ENCODE results near the gene DOCK2.
A peak's percentile ranks its signal among the peaks of the same experiment; 100 is the strongest.

Gene DOCK2

DNA sequence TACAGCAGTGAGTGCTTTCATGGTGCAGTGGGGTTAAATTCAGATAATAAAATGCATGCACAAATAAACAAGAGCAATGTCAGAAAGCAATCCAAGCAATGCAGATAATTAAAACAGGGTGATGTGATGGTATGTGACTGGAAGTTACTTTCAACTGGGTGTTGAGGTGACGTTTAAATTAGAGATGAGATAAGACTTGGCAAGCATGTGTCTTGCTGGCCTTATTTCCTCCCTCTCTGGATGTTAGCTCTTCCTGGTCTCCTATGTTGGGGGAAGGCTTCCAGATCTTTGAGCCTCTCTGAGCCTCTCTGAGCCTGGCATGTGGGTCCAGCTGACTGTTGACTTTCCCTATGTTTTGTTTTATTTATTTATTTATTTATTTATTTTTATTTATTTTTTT is 54.4 kb downstream of the DOCK2 start:
- DNase-seq (ENCODE audit: low spot score), result no peak

DNA sequence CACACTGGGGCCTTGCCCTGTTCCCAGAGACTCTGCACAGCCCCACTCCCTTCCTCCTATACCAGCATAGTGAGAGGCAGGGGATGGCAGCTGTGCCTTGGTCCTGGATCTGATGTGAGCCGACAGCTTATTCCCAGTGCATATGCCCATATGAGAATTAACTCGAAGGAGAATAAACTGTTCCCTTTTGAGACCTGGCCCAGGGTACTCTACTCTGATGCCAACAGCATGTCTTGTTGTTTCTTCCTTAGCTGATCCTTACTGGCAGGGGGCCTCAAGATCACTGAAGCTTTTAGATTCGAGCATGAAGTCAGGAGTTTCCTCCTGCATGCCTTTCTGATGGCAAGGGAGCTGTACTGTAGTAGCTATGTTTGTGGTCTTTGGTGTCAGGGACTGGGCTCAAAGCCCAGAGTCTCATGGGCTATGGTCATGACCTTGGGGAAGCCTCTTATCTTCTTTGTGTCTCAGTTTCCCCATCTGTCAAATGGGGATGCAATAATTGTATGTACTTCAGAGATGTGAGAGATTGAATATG is 57.1 kb downstream of the DOCK2 start:
- no peak for DNase-seq (ENCODE audit: low spot score)

GRCh38 chr5:169695025-169695625 is 58.0 kb downstream of the DOCK2 start:
- no peak for DNase-seq (ENCODE audit: low spot score)

- DNase-seq (ENCODE audit: low spot score), result no peak
These were observed 58.9 kb downstream of the DOCK2 start for GRCh38 chr5:169695919-169696490.

DNA sequence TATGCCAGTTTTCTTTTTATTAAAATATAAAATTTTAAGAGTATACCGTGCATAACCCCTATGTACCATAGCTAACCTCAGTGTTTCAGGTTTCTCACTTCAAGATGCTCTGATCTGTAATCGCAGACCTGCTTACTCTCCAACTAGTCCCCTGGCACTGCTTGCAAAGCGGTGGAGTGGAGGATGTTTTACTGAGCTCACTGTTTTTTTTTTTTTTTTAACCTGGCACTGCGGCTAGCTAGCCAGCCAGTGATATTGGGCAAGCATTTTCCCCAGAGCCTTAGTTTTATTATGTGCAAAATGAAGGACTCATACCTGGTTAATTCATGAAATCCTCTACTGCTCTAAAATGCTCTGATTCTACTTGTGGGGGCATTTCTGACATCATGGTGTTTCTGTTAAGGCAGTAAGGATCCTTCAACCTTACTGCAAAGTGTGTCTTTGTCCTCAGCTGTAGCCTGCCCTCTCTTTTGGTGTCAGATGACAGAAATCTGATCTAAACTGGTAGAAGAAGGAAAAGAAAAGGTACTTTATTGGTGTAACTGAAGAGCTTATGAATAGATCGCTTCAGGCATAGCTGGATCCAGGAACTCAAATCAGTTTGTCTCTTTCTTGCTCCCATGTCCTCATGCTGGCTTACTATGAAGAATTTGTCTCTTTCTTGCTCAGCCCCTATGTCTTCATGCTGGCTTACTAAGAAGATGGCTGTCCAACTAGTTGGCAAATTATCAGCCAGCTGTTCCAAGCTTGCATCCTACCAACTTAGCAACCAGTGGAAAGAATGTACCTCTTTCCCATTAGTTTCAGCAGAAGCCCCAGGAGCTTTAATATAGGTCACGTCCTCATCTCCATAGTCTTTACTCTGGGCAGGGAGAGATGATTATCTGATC is 59.8 kb downstream of the DOCK2 start:
- no peak for DNase-seq (ENCODE audit: low spot score)

DNA sequence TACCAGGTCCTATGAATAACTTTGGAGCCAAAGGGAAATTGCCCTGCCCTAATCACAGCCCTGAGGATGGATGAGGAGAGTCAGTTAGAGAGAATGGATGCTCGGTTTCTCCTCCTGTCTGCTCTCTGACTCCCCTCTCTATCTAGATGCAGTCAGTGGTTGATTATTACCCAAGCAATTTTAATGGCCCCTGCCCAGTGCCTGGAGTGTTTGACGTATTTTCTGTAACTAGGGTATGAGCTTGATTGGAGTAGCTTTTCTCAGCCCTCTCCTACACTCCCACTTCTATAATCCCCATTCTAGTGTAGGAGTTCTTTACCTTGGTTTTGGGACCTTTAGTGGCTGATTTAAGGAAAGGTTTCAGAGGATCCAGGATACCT is 60.4 kb downstream of the DOCK2 start:
- no peak for DNase-seq (ENCODE audit: low spot score)

- DNase-seq (ENCODE audit: low spot score), result no peak
These were observed 60.9 kb downstream of the DOCK2 start for GRCh38 chr5:169697976-169698375.

DNA sequence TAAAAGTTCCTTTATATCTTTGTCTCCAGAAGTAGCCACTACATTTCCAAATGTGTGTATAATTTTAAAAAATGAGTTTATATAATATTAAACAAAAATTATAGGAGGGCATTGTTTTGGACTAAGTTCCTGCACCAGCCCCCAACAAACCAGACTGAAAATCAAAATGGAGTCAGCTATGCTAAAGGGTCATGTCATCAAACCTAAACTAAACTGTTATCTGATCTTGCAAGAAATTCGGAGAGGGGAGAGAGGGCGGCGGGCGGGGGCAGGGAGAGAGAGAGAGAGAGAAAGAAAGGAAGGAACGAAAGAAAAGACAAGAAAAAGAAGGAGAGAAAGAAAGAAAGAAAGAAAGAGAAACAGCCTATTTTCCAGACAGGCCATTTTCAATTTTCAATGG is 63.5 kb downstream of the DOCK2 start:
- DNase-seq (ENCODE audit: low spot score), result no peak

GRCh38 chr5:169701910-169702451 is 64.9 kb downstream of the DOCK2 start:
- peak; percentile 19 for DNase-seq (ENCODE audit: low spot score)

DNA sequence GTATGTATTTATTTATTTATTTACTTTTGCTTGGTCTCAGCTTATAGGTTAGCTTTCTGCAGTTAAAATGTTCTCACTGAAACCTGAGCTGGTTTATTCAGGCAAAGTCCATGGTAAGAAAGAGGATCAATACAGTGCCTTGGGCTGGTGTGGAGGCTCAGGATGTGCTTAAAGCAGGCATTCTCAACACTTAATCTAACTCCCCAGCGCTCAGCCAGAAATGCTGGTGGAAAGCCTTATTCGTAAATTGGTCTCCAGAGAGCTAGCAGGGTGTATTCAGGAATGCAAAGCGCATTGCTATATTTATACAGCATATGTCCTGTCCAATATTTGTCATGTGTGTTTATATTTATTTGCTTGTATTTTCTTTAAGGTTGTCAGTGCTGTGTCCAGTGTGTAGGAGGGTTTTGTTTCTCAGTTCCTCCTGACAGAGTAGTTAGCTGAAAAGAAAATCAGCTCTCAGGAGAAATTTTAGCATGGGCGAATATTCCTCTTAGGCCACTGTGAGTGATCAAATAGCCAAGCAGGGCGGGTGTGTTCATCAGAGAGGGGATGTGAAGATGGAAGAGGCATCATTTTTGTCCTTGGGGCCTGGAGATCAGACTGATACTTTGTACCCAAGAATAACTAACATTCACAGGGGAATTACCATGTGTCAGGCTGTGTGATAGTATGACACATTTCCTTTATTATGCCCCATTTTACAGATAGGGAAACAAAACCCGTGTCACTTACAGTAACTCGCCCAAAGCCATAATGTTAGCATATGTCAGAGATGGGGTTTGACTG is 65.8 kb downstream of the DOCK2 start:
- DNase-seq (ENCODE audit: low spot score), result no peak

DNA sequence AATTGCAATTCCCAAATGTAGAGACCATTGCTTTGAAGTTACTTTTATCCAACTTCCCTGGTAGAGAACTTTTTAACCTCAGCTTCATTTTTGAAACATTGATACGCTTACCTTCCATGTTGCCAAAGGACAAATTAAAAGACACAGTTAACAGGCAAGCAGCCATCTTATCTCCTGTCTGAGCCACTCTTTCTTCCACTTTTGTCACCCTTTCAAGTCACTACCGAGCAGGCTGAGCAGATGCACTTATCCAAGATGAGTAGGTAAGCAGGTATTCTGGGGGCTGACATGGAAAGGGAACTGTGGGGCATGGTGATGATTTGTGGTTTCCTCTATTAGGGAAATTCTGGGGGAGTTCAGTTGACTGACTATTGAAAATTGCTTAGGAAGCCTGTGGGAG is 66.7 kb downstream of the DOCK2 start:
- no peak for DNase-seq (ENCODE audit: low spot score)

DNA sequence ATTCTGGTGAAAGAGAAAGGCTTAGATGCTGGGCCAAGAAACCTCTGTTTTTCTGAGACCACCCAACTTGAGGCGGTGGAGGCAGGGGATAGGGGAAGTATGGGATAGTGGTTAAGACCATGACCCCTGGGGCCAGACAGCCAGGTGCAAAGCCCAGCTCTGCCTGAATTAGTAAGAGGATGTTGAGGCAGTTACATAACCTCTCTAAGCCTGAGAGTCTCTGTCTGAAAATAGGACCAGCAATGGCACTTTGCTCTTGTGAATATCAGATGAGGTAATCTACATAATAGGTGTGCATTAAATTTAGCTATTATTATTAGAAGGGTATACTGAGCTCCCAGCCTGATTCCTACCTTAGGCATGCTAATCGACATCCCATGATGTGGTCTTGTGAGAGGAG is 68.2 kb downstream of the DOCK2 start:
- DNase-seq (ENCODE audit: low spot score), result no peak

- no peak for DNase-seq (ENCODE audit: low spot score)
These were observed 69.0 kb downstream of the DOCK2 start for GRCh38 chr5:169706071-169706470.

GRCh38 chr5:169706758-169707450 is 69.8 kb downstream of the DOCK2 start:
- DNase-seq (ENCODE audit: low spot score), result no peak

DNA sequence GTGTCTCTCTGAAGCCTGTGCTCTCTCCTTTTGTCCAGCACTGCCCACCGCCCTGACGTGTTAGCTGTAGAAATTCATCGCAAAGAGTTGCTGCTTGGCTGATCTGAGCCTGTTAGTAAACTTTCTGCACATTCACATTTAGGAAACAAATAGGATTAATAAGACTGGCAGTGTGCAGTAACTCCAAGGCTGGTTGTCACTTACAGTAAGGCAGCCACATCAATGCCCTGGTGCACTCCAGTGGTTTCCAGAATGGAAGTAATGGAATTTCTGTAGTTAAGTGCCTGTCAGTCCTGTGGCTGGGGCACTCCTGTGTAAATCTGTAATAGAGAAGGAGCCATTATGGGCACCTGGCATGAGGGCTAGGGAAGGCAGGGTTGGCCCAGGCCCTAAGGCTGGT is 70.6 kb downstream of the DOCK2 start:
- DNase-seq (ENCODE audit: low spot score), result no peak

GRCh38 chr5:169710675-169711074 is 73.6 kb downstream of the DOCK2 start:
- no peak for DNase-seq (ENCODE audit: low spot score)

DNA sequence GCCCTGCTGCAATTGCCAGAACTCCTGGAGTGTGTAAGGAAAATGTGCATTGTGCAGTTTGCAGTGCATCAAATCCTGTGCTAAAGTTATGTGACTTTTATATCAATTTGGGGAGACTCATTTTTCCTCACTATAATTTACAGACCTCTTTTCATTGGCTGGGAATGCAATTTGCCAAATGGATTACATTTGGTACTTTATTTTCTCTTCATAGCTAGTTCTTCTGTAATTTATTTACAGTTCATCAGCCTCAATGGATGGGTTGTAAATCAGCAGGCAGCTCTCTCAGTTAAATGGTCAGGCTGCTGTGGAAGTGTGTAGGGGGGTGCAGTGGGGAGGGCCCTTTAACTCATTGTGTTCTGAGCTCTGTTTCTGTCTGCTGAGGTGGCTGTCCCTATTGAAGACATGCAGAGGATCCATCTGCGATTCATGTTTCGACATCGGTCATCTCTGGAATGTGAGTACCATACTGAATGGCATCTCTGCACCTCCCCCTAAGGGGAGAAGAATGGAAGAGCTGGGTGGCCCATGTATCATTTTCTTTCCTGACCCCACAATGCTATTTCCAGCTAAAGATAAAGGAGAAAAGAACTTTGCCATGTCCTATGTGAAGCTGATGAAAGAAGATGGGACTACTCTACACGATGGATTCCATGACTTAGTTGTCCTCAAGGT is 74.6 kb downstream of the DOCK2 start:
- DNase-seq (ENCODE audit: low spot score), result no peak

- no peak for DNase-seq (ENCODE audit: low spot score)
These were observed 75.4 kb downstream of the DOCK2 start for GRCh38 chr5:169712428-169712827.

GRCh38 chr5:169716287-169716686 is 79.2 kb downstream of the DOCK2 start:
- no peak for DNase-seq (ENCODE audit: low spot score)

GRCh38 chr5:169717288-169717687 is 80.2 kb downstream of the DOCK2 start:
- DNase-seq (ENCODE audit: low spot score), result no peak
